NB4 (cell line): ENCODE data around the gene CES3.

Experiments
- POLR2A ChIP-seq: IDR thresholded peaks from 2 replicates; pipeline ENCODE4 v1.6.1; 2011; ENCODE audit warnings: mild to moderate bottlenecking; ENCODE audit not compliant: insufficient read length; ENCODE audit errors: extremely low read depth
- TF ChIP-seq, protein P1 (sequence below): IDR thresholded peaks from one replicate; pipeline ENCODE4 v1.5.1; 2012; ENCODE audit warnings: low read depth, low read length

DNA sequence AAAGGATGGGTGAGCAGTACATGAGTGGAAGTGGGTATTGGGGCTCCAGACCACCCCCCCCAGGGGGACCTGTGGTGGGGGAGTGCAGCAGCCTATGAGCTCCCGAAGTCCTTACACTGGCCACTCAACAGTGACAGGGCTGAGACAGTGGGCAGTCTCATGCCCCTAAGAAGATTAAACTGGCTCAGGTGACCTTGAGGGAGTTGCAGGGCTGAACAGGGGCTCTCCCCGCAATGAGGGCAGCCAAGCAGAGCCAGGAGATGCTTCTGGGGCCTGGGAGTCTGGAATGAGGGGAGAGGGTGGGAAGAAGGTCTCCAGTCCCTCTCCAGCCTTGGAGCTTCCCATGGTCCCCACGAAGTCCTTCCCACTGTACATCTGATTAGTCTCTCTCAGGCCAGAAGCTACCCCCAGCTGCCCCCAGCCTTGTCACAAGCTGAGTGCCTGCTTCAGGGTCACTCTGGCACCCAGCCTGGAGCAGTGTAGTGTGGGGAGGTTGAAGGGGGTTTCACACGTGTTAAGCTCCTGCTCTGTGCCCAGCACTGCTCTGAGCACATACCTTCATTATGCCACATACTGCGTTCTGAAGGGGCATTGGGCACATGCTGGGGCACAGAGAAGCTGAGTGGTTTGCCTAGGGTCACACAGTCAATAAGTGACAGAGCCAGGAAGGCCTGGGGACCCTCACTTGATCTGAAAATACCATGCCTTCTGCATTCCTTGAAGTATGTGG lies 41.3 kb upstream of the CES3 start:
- TF ChIP-seq, protein P1, sequence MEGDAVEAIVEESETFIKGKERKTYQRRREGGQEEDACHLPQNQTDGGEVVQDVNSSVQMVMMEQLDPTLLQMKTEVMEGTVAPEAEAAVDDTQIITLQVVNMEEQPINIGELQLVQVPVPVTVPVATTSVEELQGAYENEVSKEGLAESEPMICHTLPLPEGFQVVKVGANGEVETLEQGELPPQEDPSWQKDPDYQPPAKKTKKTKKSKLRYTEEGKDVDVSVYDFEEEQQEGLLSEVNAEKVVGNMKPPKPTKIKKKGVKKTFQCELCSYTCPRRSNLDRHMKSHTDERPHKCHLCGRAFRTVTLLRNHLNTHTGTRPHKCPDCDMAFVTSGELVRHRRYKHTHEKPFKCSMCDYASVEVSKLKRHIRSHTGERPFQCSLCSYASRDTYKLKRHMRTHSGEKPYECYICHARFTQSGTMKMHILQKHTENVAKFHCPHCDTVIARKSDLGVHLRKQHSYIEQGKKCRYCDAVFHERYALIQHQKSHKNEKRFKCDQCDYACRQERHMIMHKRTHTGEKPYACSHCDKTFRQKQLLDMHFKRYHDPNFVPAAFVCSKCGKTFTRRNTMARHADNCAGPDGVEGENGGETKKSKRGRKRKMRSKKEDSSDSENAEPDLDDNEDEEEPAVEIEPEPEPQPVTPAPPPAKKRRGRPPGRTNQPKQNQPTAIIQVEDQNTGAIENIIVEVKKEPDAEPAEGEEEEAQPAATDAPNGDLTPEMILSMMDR: no peak
- no peak for TF ChIP-seq POLR2A
